ENCODE results near the gene TM4SF4. TPM values are rescaled to one million over a fixed set of nuclear protein-coding genes. Genes with fewer than 3 reads are reported as not detected.

TM4SF4 gene
- total and polyA plus RNA-seq, 2 donors from 2014 or later: 0.92 to 0.94 TPM

- Histone ChIP-seq H3K9ac (ENCODE audit: low read length in 3 of 3) (no peak overlapping the region), H3K27me3 (ENCODE audit: control insufficient read depth, insufficient read depth, low read length) (no peaks in the 10 kb centered on the region), H3K9me3 (ENCODE audit: control insufficient read depth in 2 of 3, insufficient read depth in 1 of 3, low read length in 3 of 3) (no peaks in the 10 kb centered on the region), H3K36me3 (ENCODE audit: control insufficient read depth in 2 of 3, insufficient read depth in 3 of 3, low read length in 3 of 3) (no peaks in the 10 kb centered on the region), H3K4me3 (ENCODE audit: low read length in 3 of 3) (no peak overlapping the region), H3K4me1 (ENCODE audit: control insufficient read depth in 2 of 3, insufficient read depth in 2 of 3, low read depth in 1 of 3, low read length in 3 of 3) (no peaks in the 10 kb centered on the region), H3K27ac (ENCODE audit: low read depth in 2 of 2, low read length in 2 of 2) (no peak overlapping the region)
- no peak for DNase-seq
- intact Hi-C loops (cut with DNase I): no loop called here
- no peak for TF ChIP-seq CTCF (IDR thresholded peaks at IDR 0.05; ENCODE audit: borderline replicate concordance, extremely low read depth, insufficient read depth)
- FAIRE-seq: no peak
Measured at GRCh38 chr3:149459491-149460059, 14.9 kb upstream of the TM4SF4 start.

DNA sequence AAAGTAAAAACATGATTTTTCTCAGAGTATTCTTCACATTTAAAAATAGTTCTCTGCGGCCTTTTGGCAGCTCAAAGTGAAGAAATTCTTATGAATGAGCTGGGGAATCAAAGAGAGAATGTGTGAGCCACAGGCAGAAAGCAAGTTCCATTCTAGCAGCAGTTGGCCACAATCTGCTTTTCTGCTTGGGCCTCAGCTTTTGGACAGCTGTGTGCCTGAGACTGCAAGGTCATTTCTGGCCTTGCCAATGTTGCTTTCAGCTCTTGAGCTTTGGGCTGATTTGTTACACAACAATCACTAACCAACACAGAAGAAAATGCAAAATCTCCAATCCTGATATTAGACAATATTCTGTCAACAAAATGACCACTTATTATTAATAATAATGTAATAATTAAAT, 14.4 kb upstream of the TM4SF4 start:
- H3K4me3 ChIP-seq (ENCODE audit: low read length in 3 of 3): no peak overlapping the region
- no peaks in the 10 kb centered on the region for H3K9me3 ChIP-seq (ENCODE audit: control insufficient read depth in 2 of 3, insufficient read depth in 1 of 3, low read length in 3 of 3)
- intact Hi-C loops (cut with DNase I): no loop called here
- H3K9ac ChIP-seq (ENCODE audit: low read length in 3 of 3): no peak overlapping the region
- no peaks in the 10 kb centered on the region for H3K4me1 ChIP-seq (ENCODE audit: control insufficient read depth in 2 of 3, insufficient read depth in 2 of 3, low read depth in 1 of 3, low read length in 3 of 3)
- no peak for FAIRE-seq
- TF ChIP-seq CTCF (IDR thresholded peaks at IDR 0.05; ENCODE audit: borderline replicate concordance, extremely low read depth, insufficient read depth): no peak
- no peak overlapping the region for H3K27ac ChIP-seq (ENCODE audit: low read depth in 2 of 2, low read length in 2 of 2)
- no peak for DNase-seq
- H3K36me3 ChIP-seq (ENCODE audit: control insufficient read depth in 2 of 3, insufficient read depth in 3 of 3, low read length in 3 of 3): no peaks in the 10 kb centered on the region
- no peaks in the 10 kb centered on the region for H3K27me3 ChIP-seq (ENCODE audit: control insufficient read depth, insufficient read depth, low read length)

- DNase-seq: no peak
- no peak for FAIRE-seq
- Histone ChIP-seq H3K36me3 (ENCODE audit: control insufficient read depth in 2 of 3, insufficient read depth in 3 of 3, low read length in 3 of 3) (no peaks in the 10 kb centered on the region), H3K9ac (ENCODE audit: low read length in 3 of 3) (no peak overlapping the region), H3K27ac (ENCODE audit: low read depth in 2 of 2, low read length in 2 of 2) (no peak overlapping the region), H3K27me3 (ENCODE audit: control insufficient read depth, insufficient read depth, low read length) (no peaks in the 10 kb centered on the region), H3K4me1 (ENCODE audit: control insufficient read depth in 2 of 3, insufficient read depth in 2 of 3, low read depth in 1 of 3, low read length in 3 of 3) (no peaks in the 10 kb centered on the region), H3K4me3 (ENCODE audit: low read length in 3 of 3) (no peak overlapping the region), H3K9me3 (ENCODE audit: control insufficient read depth in 2 of 3, insufficient read depth in 1 of 3, low read length in 3 of 3) (no peaks in the 10 kb centered on the region)
- intact Hi-C loops (cut with DNase I): no loop called here
- no peak for TF ChIP-seq CTCF (IDR thresholded peaks at IDR 0.05; ENCODE audit: borderline replicate concordance, extremely low read depth, insufficient read depth)
Measured at GRCh38 chr3:149462051-149462450, 12.4 kb upstream of the TM4SF4 start.

DNA sequence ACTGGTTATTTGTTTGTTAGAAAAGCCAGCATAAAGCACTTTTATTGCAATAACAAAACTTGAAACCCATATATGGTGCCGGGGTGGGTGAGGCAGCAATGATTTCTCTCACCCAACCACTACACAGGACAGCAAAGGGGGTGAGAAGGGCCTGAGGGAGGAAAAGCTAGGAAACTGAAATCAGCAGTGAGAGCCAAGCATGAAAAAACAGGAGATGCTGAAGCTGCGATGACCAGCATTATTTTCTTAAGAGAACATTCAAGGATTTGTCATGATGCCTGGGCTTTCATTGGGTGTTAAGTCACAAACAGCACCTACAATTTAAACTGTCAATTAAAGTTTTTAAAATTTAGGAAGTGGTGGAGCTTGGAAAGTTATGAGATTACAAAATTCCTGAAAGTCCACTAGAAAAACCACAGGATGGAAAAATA, 11.9 kb upstream of the TM4SF4 start:
- Histone ChIP-seq H3K9ac (ENCODE audit: low read length in 3 of 3) (no peak overlapping the region), H3K27ac (ENCODE audit: low read depth in 2 of 2, low read length in 2 of 2) (no peak overlapping the region), H3K27me3 (ENCODE audit: control insufficient read depth, insufficient read depth, low read length) (no peaks in the 10 kb centered on the region), H3K36me3 (ENCODE audit: control insufficient read depth in 2 of 3, insufficient read depth in 3 of 3, low read length in 3 of 3) (no peaks in the 10 kb centered on the region), H3K4me1 (ENCODE audit: control insufficient read depth in 2 of 3, insufficient read depth in 2 of 3, low read depth in 1 of 3, low read length in 3 of 3) (no peaks in the 10 kb centered on the region), H3K4me3 (ENCODE audit: low read length in 3 of 3) (no peak overlapping the region), H3K9me3 (ENCODE audit: control insufficient read depth in 2 of 3, insufficient read depth in 1 of 3, low read length in 3 of 3) (no peaks in the 10 kb centered on the region)
- intact Hi-C loops (cut with DNase I): no loop called here
- FAIRE-seq (no peak), DNase-seq (no peak)
- no peak for TF ChIP-seq CTCF (IDR thresholded peaks at IDR 0.05; ENCODE audit: borderline replicate concordance, extremely low read depth, insufficient read depth)

Measured in kidney (tissue), 14 donors.